IMR-90 (cell line): ENCODE measurements around the gene SERP2. TPM values are rescaled to one million over a fixed set of nuclear protein-coding genes. Genes with fewer than 3 reads are reported as not detected.
A peak's percentile ranks its signal among the peaks of the same experiment; 100 is the strongest.

ENCODE experiments used
- ATAC-seq: fragments of 200-7000 bp; cut with Tn5 transposase; 2 replicates; pipeline ENCODE4 v1.9.1; 2020; ENCODE audit warnings: low read depth, mild to moderate bottlenecking, moderate library complexity
- BruUV-seq: library from RNA; stranded (reverse); fragments of 400-500 nt; replicated peaks from 2 replicates; lab custom pipeline; 2021; lab: Mats Ljungman, UMichigan
- CTCF ChIA-PET: fragments of 300-600 bp; formaldehyde crosslinking; extraction: SDS; loops from one replicate; lab custom pipeline; 2021; ENCODE audit warnings: antibody characterized with exemption; lab: Yijun Ruan, JAX
- POLR2A ChIA-PET: fragments of 300-600 bp; sonication (Branson Sonifier 250); formaldehyde crosslinking; loops from one replicate; lab custom pipeline; 2022; ENCODE audit warnings: antibody characterized with exemption; ENCODE audit not compliant: unreplicated experiment; lab: Charles Lee
- DNase-seq: peaks from one replicate; pipeline ENCODE4 v3.0.0; 2013
- H2AFZ ChIP-seq: replicated peaks from 2 replicates; pipeline ENCODE3; 2013; ENCODE audit warnings: low read length, mild to moderate bottlenecking; ENCODE audit not compliant: poor library complexity
- H2AK5ac ChIP-seq: 2 replicates; pipeline ENCODE4 v1.6.1; 2013; ENCODE audit warnings: low read depth, low read length, inconsistent platforms
- H2AK9ac ChIP-seq: replicated peaks from 2 replicates; pipeline ENCODE3; 2013; ENCODE audit warnings: mild to moderate bottlenecking, low read depth, low read length, moderate library complexity; ENCODE audit not compliant: poor library complexity
- H2BK120ac ChIP-seq: 2 replicates; pipeline ENCODE4 v1.6.1; 2013; ENCODE audit warnings: low read depth, low read length, inconsistent platforms
- H2BK15ac ChIP-seq: 3 replicates; pipeline ENCODE4 v1.6.1; 2013; ENCODE audit warnings: low read depth, low read length, inconsistent platforms
- H2BK20ac ChIP-seq: 2 replicates; pipeline ENCODE4 v1.6.1; 2013; ENCODE audit warnings: low read depth, mild to moderate bottlenecking, inconsistent platforms, low read length, moderate library complexity
- H2BK5ac ChIP-seq: 2 replicates; pipeline ENCODE4 v1.6.1; 2013; ENCODE audit warnings: mild to moderate bottlenecking, low read depth, low read length, inconsistent platforms; ENCODE audit not compliant: poor library complexity, severe bottlenecking
- H3K14ac ChIP-seq: replicated peaks from 2 replicates; pipeline ENCODE4 v1.6.1; 2013; ENCODE audit warnings: low read depth, low read length, inconsistent platforms
- H3K18ac ChIP-seq: 2 replicates; pipeline ENCODE4 v1.6.1; 2013; ENCODE audit warnings: low read depth, low read length, control low read depth
- H3K23ac ChIP-seq: 2 replicates; pipeline ENCODE4 v1.6.1; 2013; ENCODE audit warnings: low read depth, low read length, inconsistent platforms
- H3K27ac ChIP-seq: 2 replicates; pipeline ENCODE4 v1.5.1; 2013; ENCODE audit warnings: mild to moderate bottlenecking, control low read depth, low read length; ENCODE audit not compliant: insufficient read depth
- H3K27me3 ChIP-seq: 2 replicates; pipeline ENCODE4 v1.6.1; 2013; ENCODE audit warnings: low read length; ENCODE audit not compliant: control insufficient read depth, insufficient read depth
- H3K36me3 ChIP-seq: 2 replicates; pipeline ENCODE4 v1.6.1; 2013; ENCODE audit warnings: low read length, mixed read lengths; ENCODE audit not compliant: control insufficient read depth, insufficient read depth
- H3K4ac ChIP-seq: 2 replicates; pipeline ENCODE4 v1.6.1; 2013; ENCODE audit warnings: low read depth, low read length, inconsistent platforms
- H3K4me1 ChIP-seq: 2 replicates; pipeline ENCODE4 v1.6.1; 2013; ENCODE audit warnings: low read length, mixed read lengths; ENCODE audit not compliant: control insufficient read depth, insufficient read depth
- H3K4me2 ChIP-seq: 2 replicates; pipeline ENCODE4 v1.6.1; 2013; ENCODE audit warnings: low read depth, mild to moderate bottlenecking, control low read depth, low read length, moderate library complexity
- H3K4me3 ChIP-seq: 2 replicates; pipeline ENCODE4 v1.5.1; 2013; ENCODE audit warnings: low read depth, mild to moderate bottlenecking, control low read depth, low read length, moderate library complexity; ENCODE audit not compliant: insufficient read depth
- H3K56ac ChIP-seq: 2 replicates; pipeline ENCODE4 v1.6.1; 2013; ENCODE audit warnings: low read length, inconsistent platforms; ENCODE audit not compliant: insufficient read depth; ENCODE audit errors: extremely low read depth
- H3K79me1 ChIP-seq, 2 experiments: 2 replicates each; pipeline ENCODE4 v1.6.1; 2013; ENCODE audit warnings: low read length in 2 of 2, inconsistent platforms in 1 of 2, low read depth in 1 of 2
- H3K9ac ChIP-seq: 2 replicates; pipeline ENCODE4 v1.6.1; 2013; ENCODE audit warnings: low read depth, low read length, control low read depth
- H3K9me1 ChIP-seq: 2 replicates; pipeline ENCODE4 v1.6.1; 2013; ENCODE audit warnings: low read length, inconsistent platforms; ENCODE audit not compliant: insufficient read depth
- H3K9me3 ChIP-seq: 2 replicates; pipeline ENCODE4 v1.6.1; 2013; ENCODE audit warnings: low read length; ENCODE audit not compliant: control insufficient read depth, insufficient read depth
- H4K20me1 ChIP-seq: 2 replicates; pipeline ENCODE4 v1.6.1; 2013; ENCODE audit warnings: low read length, inconsistent platforms; ENCODE audit not compliant: insufficient read depth
- H4K5ac ChIP-seq: 2 replicates; pipeline ENCODE4 v1.6.1; 2013; ENCODE audit warnings: mild to moderate bottlenecking, low read depth, low read length, control low read depth
- H4K8ac ChIP-seq, 2 experiments: 2 replicates each; pipeline ENCODE4 v1.6.1; 2013; ENCODE audit warnings: low read depth in 2 of 2, low read length in 2 of 2, control low read depth in 1 of 2, inconsistent platforms in 1 of 2
- H4K91ac ChIP-seq: 2 replicates; pipeline ENCODE4 v1.6.1; 2013; ENCODE audit warnings: low read depth, low read length, inconsistent platforms; ENCODE audit not compliant: insufficient read depth
- BHLHE40 ChIP-seq: fragments of 150-350 bp; IDR thresholded peaks from 2 replicates; pipeline ENCODE4 v1.6.1; 2016; ENCODE audit warnings: mild to moderate bottlenecking, low read depth, low read length
- CEBPB ChIP-seq: IDR thresholded peaks from 2 replicates; pipeline ENCODE4 v1.6.1; 2012; ENCODE audit warnings: low read depth, low read length, improper control_type of control experiment
- CHD1 ChIP-seq: IDR thresholded peaks from 2 replicates; pipeline ENCODE4 v1.6.1; 2012; ENCODE audit warnings: low read depth, low read length, improper control_type of control experiment
- MAFK ChIP-seq: IDR thresholded peaks from 2 replicates; pipeline ENCODE4 v1.6.1; 2012; ENCODE audit warnings: low read depth, low read length, improper control_type of control experiment
- MAZ ChIP-seq: IDR thresholded peaks from 2 replicates; pipeline ENCODE4 v1.6.1; 2012; ENCODE audit warnings: low read depth, mild to moderate bottlenecking, low read length, improper control_type of control experiment, moderate library complexity, borderline replicate concordance
- MXI1 ChIP-seq: IDR thresholded peaks from 2 replicates; pipeline ENCODE4 v1.6.1; 2012; ENCODE audit warnings: low read depth, mild to moderate bottlenecking, low read length, moderate library complexity, borderline replicate concordance
- NFE2L2 ChIP-seq: fragments of 150-350 bp; IDR thresholded peaks from 2 replicates; pipeline ENCODE4 v1.6.1; 2016; ENCODE audit warnings: low read depth, mild to moderate bottlenecking, low read length
- POLR2A ChIP-seq: IDR thresholded peaks from 2 replicates; pipeline ENCODE4 v1.6.1; 2012; ENCODE audit warnings: mild to moderate bottlenecking, low read depth, low read length
- RAD21 ChIP-seq: IDR thresholded peaks from 2 replicates; pipeline ENCODE4 v1.6.1; 2012; ENCODE audit warnings: low read length, improper control_type of control experiment
- RCOR1 ChIP-seq: IDR thresholded peaks from 2 replicates; pipeline ENCODE4 v1.6.1; 2012; ENCODE audit warnings: mild to moderate bottlenecking, low read length, improper control_type of control experiment; ENCODE audit not compliant: insufficient replicate concordance
- SMC3 ChIP-seq: fragments of 150-350 bp; IDR thresholded peaks from 2 replicates; pipeline ENCODE4 v1.6.1; 2016; ENCODE audit warnings: low read depth, mild to moderate bottlenecking, antibody characterized with exemption, low read length, moderate library complexity
- WGBS, 2 experiments: methylation state at CpG; one replicate each; pipeline versions ENCODE4 v1.1.5 to v1.1.7; 2013; ENCODE audit warnings: missing lambda C conversion rate in 2 of 2; ENCODE audit not compliant: insufficient read length in 1 of 2; ENCODE audit errors: extremely low coverage in 2 of 2; 5-methylcytosine and 5-hydroxymethylcytosine counted together
- dilution Hi-C: fragments of 300-500 bp; cut with HindIII; formaldehyde crosslinking; loops from one replicate; pipeline ENCODE4 v1.14.3; 2018; ENCODE audit warnings: low sequenced_read_pairs; ENCODE audit not compliant: unreplicated experiment
- in situ Hi-C: fragments of 300-500 bp; cut with MboI; formaldehyde crosslinking; loops from 3 replicates; pipeline ENCODE4 v1.14.3; 2019; ENCODE audit warnings: low sequenced_read_pairs, inconsistent platforms, mixed read lengths
- intact Hi-C: fragments of 100-400 bp; cut with micrococcal nuclease; formaldehyde crosslinking; loops from 2 replicates; pipeline ENCODE4 v1.10.0; 2022
- polyA plus RNA-seq, 3 experiments: library from polyadenylated mRNA; depleted of rRNA; stranded (reverse); fragments of >200 nt; gene quantifications; 2 replicates each; pipeline ENCODE4 v1.2.3, GENCODE V29; 2012; ENCODE audit warnings: low replicate concordance in 1 of 3
- total RNA-seq: library from RNA; depleted of rRNA; stranded (reverse); fragments of >200 nt; gene quantifications from 2 replicates; pipeline ENCODE4 v1.2.3, GENCODE V29; 2012
- TF ChIP-seq, protein P1 (sequence below): fragments of 150-350 bp; IDR thresholded peaks from 2 replicates; pipeline ENCODE4 v1.6.1; 2016; ENCODE audit warnings: low read depth, mild to moderate bottlenecking, low read length, moderate library complexity, borderline replicate concordance

Gene SERP2
- total and polyA plus RNA-seq, 2 of the 4 experiments (the other 2 are of a cell fraction), result 0.54 to 1.4 TPM

DNA sequence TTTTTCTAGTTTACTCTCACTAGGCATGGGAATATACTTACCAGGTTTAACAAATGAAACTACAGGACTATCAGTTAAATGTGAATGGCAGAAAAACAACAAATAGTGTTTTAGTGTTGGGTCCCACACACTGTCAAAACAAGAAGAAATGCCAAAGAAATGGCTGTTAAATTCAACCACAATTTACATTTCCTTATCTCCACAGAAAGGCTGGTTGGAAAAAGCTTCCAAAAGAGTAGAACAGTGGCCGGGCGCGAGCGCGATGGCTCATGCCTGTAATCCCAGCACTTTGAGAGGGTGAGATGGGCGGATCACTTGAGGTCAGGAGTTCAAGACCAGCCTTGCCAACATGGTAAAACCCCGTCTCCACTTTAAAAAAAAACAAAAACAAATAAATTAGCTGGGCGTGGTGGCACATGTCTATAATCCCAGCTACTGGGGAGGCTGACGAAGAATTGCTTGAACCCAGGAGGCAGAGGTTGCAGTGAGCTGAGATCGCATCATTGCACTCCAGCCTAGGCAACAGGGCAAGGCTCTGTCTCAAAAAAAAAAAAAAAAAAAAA is 66.5 kb downstream of the SERP2 start:
- peak overlapping the region; percentile 29; the same call in 1 of the 2 replicates for H3K4me2 ChIP-seq
- no peak overlapping the region for H3K23ac ChIP-seq
- no peak overlapping the region for H3K14ac ChIP-seq
- dilution Hi-C loops (no loop called here), in situ Hi-C loops (no loop called here), intact Hi-C loops (no loop called here)
- no peak overlapping the region for H2AK5ac ChIP-seq
- no peak overlapping the region for H3K9ac ChIP-seq
- H2AFZ ChIP-seq, result no peak overlapping the region
- ATAC-seq (no peak), DNase-seq (no peak)
- no peaks in the 10 kb centered on the region; the same call in 1 of the 2 replicates for H3K9me1 ChIP-seq
- H3K18ac ChIP-seq, result no peak overlapping the region
- no peak overlapping the region for H2BK5ac ChIP-seq
- H4K91ac ChIP-seq, result no peak overlapping the region
- H4K8ac ChIP-seq, result no peak overlapping the region
- H3K4me3 ChIP-seq, result no peak overlapping the region
- no peaks in the 10 kb centered on the region for H3K36me3 ChIP-seq
- no peak overlapping the region for H4K5ac ChIP-seq
- H3K79me1 ChIP-seq, result peaks cover 9 to 37% of the 10 kb centered on the region in 2 experiments
- H2BK120ac ChIP-seq, result no peak overlapping the region
- ChIA-PET POLR2A (no interaction called here), CTCF (no interaction called here)
- WGBS, 2 experiments, result no CpG with 5 or more reads among the region's 10 CpGs
- H2BK20ac ChIP-seq, result no peak overlapping the region
- peaks cover 10% of the 10 kb centered on the region for H4K20me1 ChIP-seq
- no peak overlapping the region for H2AK9ac ChIP-seq
- no TSS peak for BruUV-seq
- TF ChIP-seq MAFK (no peak), CHD1 (no peak), MAZ (no peak), BHLHE40 (no peak), POLR2A (no peak), SMC3 (no peak), CEBPB (no peak), RAD21 (no peak), MXI1 (no peak), NFE2L2 (no peak), RCOR1 (no peak)
- TF ChIP-seq, protein P1, sequence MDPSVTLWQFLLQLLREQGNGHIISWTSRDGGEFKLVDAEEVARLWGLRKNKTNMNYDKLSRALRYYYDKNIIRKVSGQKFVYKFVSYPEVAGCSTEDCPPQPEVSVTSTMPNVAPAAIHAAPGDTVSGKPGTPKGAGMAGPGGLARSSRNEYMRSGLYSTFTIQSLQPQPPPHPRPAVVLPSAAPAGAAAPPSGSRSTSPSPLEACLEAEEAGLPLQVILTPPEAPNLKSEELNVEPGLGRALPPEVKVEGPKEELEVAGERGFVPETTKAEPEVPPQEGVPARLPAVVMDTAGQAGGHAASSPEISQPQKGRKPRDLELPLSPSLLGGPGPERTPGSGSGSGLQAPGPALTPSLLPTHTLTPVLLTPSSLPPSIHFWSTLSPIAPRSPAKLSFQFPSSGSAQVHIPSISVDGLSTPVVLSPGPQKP, result no peak
- H3K27ac ChIP-seq, result no peak overlapping the region
- H3K9me3 ChIP-seq, result no peaks in the 10 kb centered on the region
- no peak overlapping the region for H2BK15ac ChIP-seq
- H3K56ac ChIP-seq, result no peak overlapping the region
- peaks cover 4% of the 10 kb centered on the region for H3K4me1 ChIP-seq
- H3K27me3 ChIP-seq, result no peaks in the 10 kb centered on the region
- no peak overlapping the region for H3K4ac ChIP-seq
